GM21515 (cell line): ENCODE results near the gene SPAG6.

Experiments used
- ATAC-seq: cut with Tn5 transposase; IDR thresholded peaks from one replicate; pipeline ENCODE4 v1.9.1; 2021; ENCODE audit not compliant: unreplicated experiment

SPAG6 gene

GRCh38 chr10:22456486-22456885 is 111.2 kb downstream of the SPAG6 start:
- no peak for ATAC-seq

GRCh38 chr10:22458272-22459038 is 113.2 kb downstream of the SPAG6 start:
- ATAC-seq = no peak

- no peak for ATAC-seq
These were observed 114.2 kb downstream of the SPAG6 start for GRCh38 chr10:22459496-22459895.

DNA sequence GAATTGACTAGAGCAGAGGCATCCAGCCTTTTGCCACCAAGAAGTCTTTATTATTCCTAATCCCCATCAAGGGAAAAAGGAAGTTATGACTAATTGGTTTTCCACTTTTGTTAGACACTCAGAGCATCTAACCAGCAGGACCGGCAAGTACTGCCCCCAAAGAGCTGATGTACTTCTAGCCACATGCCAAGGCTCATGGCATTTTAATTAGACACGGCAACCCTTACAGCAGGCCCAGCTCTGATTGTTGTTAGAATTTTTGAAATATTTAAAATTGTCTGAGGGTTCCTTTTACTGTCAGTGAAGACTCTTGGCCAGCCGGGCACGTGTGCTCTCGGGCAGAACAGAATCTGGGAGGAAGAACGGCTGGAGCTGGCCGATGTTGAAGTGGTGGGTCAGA is 114.8 kb downstream of the SPAG6 start:
- no peak for ATAC-seq

GRCh38 chr10:22460531-22461403 is 115.5 kb downstream of the SPAG6 start:
- ATAC-seq = no peak

GRCh38 chr10:22461891-22462290 is 116.6 kb downstream of the SPAG6 start:
- ATAC-seq = no peak

DNA sequence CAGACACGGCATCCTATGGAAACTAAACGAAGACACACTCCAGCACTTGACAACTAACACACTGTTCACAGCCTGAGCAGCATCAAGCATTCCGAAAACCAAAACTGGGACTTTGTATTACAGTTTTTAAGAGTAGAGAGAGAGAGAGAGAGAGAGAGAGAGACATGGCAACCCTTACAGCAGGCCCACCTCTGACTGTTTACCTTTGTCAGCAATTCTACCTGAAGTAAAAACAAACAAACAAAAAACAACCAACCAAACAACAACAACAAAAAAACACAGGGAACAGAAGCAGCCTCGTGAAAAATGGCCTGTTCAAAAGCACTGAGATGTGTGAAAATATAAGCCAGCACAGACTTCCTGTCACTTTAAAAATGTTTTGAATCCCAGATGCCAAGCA is 118.0 kb downstream of the SPAG6 start:
- ATAC-seq = no peak

DNA sequence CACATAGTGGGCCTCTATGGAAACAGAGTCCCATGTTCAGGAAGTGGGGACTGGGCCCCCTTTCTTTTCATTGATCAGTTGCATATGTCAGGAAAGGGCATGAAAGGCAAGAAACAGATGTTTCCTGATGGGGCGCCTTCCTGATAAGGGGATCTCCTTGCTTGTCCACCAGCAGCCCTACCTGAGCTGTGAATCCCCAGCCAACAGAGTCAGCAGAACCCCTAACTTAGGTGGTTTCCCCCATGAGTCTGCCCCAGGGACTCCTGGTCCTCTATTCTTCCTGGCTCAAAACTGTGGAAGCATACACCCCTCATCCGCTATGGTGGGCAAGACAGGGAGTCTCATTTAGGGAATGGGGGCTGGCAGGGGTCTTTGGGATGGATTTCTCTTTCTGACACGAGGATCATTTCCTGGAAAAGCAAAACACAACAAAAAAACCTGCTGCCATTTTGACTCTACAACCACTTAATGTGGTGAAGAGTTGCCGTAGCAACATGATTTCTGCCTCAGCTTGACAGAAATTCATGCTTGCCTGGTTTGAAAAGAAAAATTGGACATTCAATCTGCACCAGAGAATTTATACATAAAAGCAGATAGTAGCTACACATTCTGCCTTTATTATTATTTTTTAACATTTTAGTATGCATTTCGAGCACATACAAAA is 119.8 kb downstream of the SPAG6 start:
- ATAC-seq = no peak

- ATAC-seq = no peak
These were observed 121.6 kb downstream of the SPAG6 start for GRCh38 chr10:22466763-22467334.
